ENCODE results near the gene EPHA7.

EPHA7 gene

DNA sequence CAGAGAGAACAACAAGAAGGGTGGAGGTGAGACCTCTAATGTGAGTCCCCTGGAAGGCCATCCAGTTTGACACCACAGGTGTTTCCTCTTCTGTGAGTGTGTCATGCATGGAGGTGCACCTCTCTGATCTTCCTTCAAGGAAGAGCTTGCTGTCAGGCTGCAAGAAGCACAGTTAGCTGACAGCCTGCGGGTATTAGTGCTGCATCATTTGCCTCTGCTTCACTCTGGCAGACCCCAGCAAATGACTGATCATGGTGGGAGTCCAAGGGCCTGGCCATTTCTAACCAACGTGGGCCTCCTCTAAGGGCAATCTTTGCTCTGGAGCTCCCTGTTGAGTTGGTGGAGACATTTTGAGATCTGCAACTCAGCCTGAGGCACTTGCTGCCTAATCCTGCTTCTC is 206.3 kb downstream of the EPHA7 start:
- Histone ChIP-seq H3K36me3 (ENCODE audit: insufficient read depth, low read length) (no peaks in the 10 kb centered on the region), H3K27me3 (ENCODE audit: insufficient read depth, low read length) (0 out of 2 replicates have a peak, but pooled peaks cover 9% of the 10 kb centered on the region), H3K27ac (ENCODE audit: low read depth, low read length) (no peak overlapping the region), H2AFZ (ENCODE audit: low read length, unreplicated experiment) (no peak overlapping the region), H3K4me1 (ENCODE audit: control insufficient read depth, insufficient read depth, low read length, unreplicated experiment) (no peaks in the 10 kb centered on the region), H3K4me3 (ENCODE audit: low read depth, low read length) (no peak overlapping the region), H3K79me2 (ENCODE audit: control insufficient read depth, insufficient read depth, low read length, unreplicated experiment) (no peaks in the 10 kb centered on the region)

DNA sequence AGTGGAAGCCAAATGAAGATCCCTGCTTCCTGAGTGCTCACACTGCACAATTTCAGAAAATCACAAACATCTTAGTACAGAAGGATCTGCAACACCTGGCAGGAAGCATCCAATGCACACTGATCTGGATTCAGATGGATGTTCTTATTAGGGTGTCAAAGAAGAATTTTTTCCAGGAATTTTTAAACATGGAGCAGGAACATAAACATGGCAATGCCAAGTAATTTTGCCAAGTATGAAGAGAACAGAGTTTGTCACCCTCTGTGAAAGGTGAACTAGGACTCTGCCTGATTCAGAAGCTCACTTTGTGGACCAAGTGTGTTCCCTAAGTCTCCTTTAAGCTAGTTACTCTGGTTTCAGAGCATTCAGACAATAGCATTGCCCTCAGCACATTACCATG is 208.5 kb downstream of the EPHA7 start:
- H3K4me3 ChIP-seq (ENCODE audit: low read depth, low read length): no peak overlapping the region
- no peaks in the 10 kb centered on the region for H3K36me3 ChIP-seq (ENCODE audit: insufficient read depth, low read length)
- H2AFZ ChIP-seq (ENCODE audit: low read length, unreplicated experiment): no peak overlapping the region
- H3K27ac ChIP-seq (ENCODE audit: low read depth, low read length): no peak overlapping the region
- H3K4me1 ChIP-seq (ENCODE audit: control insufficient read depth, insufficient read depth, low read length, unreplicated experiment): no peaks in the 10 kb centered on the region
- H3K79me2 ChIP-seq (ENCODE audit: control insufficient read depth, insufficient read depth, low read length, unreplicated experiment): no peaks in the 10 kb centered on the region
- no peaks in the 10 kb centered on the region for H3K27me3 ChIP-seq (ENCODE audit: insufficient read depth, low read length)

DNA sequence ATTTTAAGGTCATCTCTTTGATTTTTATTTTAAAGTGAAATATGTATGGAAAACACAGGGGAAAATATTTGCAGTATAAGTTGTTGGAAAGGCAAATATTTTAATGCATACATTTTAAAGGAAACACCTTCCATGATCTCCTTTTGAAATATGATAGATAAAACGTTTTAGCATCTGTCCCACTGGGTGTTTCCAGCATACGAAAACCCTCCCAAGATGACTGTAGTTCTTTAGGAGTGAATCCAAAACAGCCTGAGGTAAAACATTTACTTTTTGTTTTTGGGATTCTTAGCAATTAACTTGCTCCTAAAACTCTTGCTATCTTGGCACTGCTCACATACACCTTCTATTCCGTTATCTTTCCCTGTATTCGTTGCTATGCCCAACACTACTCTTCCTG is 210.0 kb downstream of the EPHA7 start:
- no peak overlapping the region for H2AFZ ChIP-seq (ENCODE audit: low read length, unreplicated experiment)
- no peaks in the 10 kb centered on the region for H3K79me2 ChIP-seq (ENCODE audit: control insufficient read depth, insufficient read depth, low read length, unreplicated experiment)
- H3K27ac ChIP-seq (ENCODE audit: low read depth, low read length): no peak overlapping the region
- H3K27me3 ChIP-seq (ENCODE audit: insufficient read depth, low read length): no peaks in the 10 kb centered on the region
- no peak overlapping the region for H3K4me3 ChIP-seq (ENCODE audit: low read depth, low read length)
- no peaks in the 10 kb centered on the region for H3K36me3 ChIP-seq (ENCODE audit: insufficient read depth, low read length)
- no peaks in the 10 kb centered on the region for H3K4me1 ChIP-seq (ENCODE audit: control insufficient read depth, insufficient read depth, low read length, unreplicated experiment)

DNA sequence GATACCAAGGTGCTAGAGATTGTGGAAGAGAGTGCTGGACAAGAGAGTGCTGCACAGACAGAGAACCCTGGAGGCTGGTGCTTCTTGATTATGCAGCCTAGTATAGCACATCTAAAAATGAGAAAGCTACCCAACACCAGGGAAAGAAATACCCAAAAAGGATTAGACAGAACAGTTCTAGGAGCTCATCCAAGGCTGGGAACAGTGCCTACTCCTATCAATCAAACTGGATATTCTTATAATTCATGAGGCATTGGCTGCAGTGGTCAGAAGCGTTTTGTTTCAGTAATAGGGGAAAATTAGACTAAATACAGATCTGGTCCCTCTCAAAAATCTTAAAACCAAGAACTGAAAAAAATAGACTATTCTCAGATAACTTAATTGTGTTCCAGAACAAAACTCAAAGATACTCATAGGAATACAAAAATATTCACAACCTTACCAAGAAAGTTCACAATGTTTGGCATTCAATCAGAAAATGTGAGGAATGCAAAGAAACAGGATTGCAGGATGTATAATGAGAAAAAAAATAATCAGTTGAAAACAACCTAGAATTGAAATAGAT is 222.9 kb downstream of the EPHA7 start:
- H2AFZ ChIP-seq (ENCODE audit: low read length, unreplicated experiment): no peak overlapping the region
- H3K27me3 ChIP-seq (ENCODE audit: insufficient read depth, low read length): peaks cover 12% of the 10 kb centered on the region
- no peaks in the 10 kb centered on the region for H3K4me1 ChIP-seq (ENCODE audit: control insufficient read depth, insufficient read depth, low read length, unreplicated experiment)
- H3K36me3 ChIP-seq (ENCODE audit: insufficient read depth, low read length): no peaks in the 10 kb centered on the region
- H3K79me2 ChIP-seq (ENCODE audit: control insufficient read depth, insufficient read depth, low read length, unreplicated experiment): no peaks in the 10 kb centered on the region
- H3K27ac ChIP-seq (ENCODE audit: low read depth, low read length): no peak overlapping the region
- no peak overlapping the region for H3K4me3 ChIP-seq (ENCODE audit: low read depth, low read length)

DNA sequence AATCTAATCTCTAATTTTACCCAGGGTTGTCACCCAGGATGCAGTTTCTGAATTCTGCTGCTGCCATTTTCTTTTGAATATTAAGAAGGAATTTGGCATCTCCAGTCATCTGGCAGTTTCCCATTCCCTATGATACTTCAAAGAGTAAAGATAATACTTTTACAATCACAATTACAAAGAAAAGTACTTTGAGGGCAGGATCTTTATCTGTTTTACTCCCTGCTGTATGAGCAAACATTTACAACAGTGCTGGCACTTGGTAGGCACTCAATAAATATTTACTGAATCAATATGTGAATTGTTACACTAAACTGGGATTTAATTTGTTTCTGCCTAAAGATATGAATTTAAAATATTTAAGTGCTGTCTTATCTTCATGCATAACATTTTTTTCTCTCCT is 224.9 kb downstream of the EPHA7 start:
- H3K27ac ChIP-seq (ENCODE audit: low read depth, low read length): no peak overlapping the region
- no peaks in the 10 kb centered on the region for H3K36me3 ChIP-seq (ENCODE audit: insufficient read depth, low read length)
- peaks cover 12% of the 10 kb centered on the region for H3K27me3 ChIP-seq (ENCODE audit: insufficient read depth, low read length)
- H2AFZ ChIP-seq (ENCODE audit: low read length, unreplicated experiment): no peak overlapping the region
- no peaks in the 10 kb centered on the region for H3K4me1 ChIP-seq (ENCODE audit: control insufficient read depth, insufficient read depth, low read length, unreplicated experiment)
- H3K79me2 ChIP-seq (ENCODE audit: control insufficient read depth, insufficient read depth, low read length, unreplicated experiment): no peaks in the 10 kb centered on the region
- no peak overlapping the region for H3K4me3 ChIP-seq (ENCODE audit: low read depth, low read length)

DNA sequence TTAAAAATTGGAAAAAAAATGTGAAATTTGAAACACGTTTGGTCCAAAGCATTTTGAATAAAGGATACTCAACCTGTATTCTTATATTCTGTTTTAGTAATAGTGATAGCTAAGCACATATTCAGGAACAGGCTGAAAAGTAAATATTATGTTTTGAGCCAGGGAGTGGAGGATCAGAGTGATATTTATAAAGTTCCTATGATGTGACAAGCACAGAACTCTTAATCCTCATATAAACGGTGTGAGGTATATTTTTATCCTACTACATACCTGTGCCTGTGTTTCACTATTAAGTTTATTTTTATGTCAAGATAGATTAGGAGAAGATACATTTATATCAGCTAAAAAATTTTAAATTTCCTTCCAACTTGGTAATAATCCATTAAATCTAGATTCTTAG is 225.5 kb downstream of the EPHA7 start:
- Histone ChIP-seq H3K79me2 (ENCODE audit: control insufficient read depth, insufficient read depth, low read length, unreplicated experiment) (no peaks in the 10 kb centered on the region), H3K36me3 (ENCODE audit: insufficient read depth, low read length) (no peaks in the 10 kb centered on the region), H3K4me1 (ENCODE audit: control insufficient read depth, insufficient read depth, low read length, unreplicated experiment) (no peaks in the 10 kb centered on the region), H3K27ac (ENCODE audit: low read depth, low read length) (no peak overlapping the region), H3K27me3 (ENCODE audit: insufficient read depth, low read length) (peaks cover 15% of the 10 kb centered on the region), H3K4me3 (ENCODE audit: low read depth, low read length) (no peak overlapping the region), H2AFZ (ENCODE audit: low read length, unreplicated experiment) (no peak overlapping the region)

All from ACC112 (cell line).